ENCODE measurements around the gene RNF213.
"Not testable (repeated sequence)": the region's sequence is repeated elsewhere in the genome, so short reads cannot be mapped to it uniquely, and the experiment has no call there.

The RNF213 gene

GRCh38 chr17:80224683-80225082, 36.0 kb upstream of the RNF213 start:
- no peak for DNase-seq (ENCODE audit: low spot score)

DNA sequence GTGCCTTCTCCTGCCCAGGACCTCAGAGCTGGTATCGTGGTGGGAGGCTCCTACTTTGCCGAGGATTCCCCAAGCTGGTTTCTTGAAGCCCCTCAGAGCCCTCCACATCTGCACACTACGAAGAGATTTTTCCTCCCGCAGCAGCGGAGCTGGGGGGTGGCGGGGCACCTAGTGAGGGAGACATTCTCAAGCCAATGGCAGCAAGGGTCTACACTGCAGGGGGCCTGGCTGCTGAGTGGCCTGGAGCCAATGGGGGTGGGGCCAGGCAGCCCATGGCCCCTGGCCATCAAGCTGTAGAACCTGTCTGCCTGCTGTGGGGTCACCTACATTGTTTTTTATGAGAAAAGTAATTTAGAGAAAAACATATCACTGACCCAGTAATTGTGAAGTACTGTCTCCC, 35.4 kb upstream of the RNF213 start:
- DNase-seq (ENCODE audit: low spot score), result no peak

GRCh38 chr17:80227156-80227555, 33.5 kb upstream of the RNF213 start:
- DNase-seq (ENCODE audit: low spot score), result no peak

DNA sequence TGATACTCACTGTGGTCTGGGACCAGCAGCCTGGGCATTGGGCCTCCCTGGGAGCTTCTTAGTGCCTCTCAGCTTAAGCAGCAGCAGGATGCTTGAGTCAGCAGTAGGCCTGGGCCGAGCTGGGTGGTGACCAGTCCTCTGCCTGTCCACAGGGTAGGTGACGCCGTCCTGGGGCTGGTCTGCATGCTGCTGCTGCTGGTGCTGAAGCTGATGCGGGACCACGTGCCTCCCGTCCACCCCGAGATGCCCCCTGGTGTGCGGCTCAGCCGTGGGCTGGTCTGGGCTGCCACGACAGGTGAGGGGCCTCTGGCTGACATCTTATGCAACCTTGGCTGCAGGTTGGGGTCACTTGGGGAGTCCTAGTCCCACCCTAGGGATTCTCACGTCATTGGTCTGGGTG, 33.0 kb upstream of the RNF213 start:
- DNase-seq (ENCODE audit: low spot score), result no peak

- no peak for DNase-seq (ENCODE audit: low spot score)
Observed at GRCh38 chr17:80228477-80228876, 32.2 kb upstream of the RNF213 start.

GRCh38 chr17:80229011-80229410, 31.6 kb upstream of the RNF213 start:
- DNase-seq (ENCODE audit: low spot score), result no peak

- DNase-seq (ENCODE audit: low spot score), result no peak
Observed at GRCh38 chr17:80232438-80232837, 28.2 kb upstream of the RNF213 start.

- DNase-seq (ENCODE audit: low spot score), result no peak
Observed at GRCh38 chr17:80233202-80233601, 27.4 kb upstream of the RNF213 start.

DNA sequence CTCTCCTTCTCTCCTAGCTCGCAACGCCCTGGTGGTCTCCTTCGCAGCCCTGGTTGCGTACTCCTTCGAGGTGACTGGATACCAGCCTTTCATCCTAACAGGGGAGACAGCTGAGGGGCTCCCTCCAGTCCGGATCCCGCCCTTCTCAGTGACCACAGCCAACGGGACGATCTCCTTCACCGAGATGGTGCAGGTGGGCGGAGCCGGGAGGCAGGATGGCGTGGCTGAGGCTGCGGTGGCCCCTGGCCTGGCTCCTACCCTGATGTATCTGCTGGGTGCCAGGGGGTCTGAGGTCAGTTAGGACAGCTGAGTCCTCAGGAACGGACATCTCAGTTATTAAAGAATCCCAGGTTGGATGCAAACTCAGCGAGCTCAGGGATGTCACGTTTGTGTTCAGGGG, 23.7 kb upstream of the RNF213 start:
- no peak for DNase-seq (ENCODE audit: low spot score)

DNA sequence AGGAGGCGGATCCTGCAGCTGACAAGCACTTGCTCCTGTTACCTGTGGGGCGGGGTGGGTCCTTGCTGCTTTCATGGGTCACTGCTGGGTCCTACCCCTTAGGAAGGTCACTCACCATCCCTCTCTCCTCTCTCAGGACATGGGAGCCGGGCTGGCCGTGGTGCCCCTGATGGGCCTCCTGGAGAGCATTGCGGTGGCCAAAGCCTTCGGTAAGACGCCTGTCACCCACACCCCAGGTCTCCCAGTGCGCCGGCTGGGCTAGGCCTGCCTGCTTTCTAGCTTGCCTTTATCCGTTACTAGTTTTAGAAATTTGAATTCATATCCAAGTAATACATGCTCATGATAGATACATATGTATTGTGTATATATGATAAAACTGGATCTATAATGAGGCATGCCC, 23.3 kb upstream of the RNF213 start:
- no peak for DNase-seq (ENCODE audit: low spot score)

- no peak for DNase-seq (ENCODE audit: low spot score)
Observed at GRCh38 chr17:80242505-80242904, 18.1 kb upstream of the RNF213 start.

DNA sequence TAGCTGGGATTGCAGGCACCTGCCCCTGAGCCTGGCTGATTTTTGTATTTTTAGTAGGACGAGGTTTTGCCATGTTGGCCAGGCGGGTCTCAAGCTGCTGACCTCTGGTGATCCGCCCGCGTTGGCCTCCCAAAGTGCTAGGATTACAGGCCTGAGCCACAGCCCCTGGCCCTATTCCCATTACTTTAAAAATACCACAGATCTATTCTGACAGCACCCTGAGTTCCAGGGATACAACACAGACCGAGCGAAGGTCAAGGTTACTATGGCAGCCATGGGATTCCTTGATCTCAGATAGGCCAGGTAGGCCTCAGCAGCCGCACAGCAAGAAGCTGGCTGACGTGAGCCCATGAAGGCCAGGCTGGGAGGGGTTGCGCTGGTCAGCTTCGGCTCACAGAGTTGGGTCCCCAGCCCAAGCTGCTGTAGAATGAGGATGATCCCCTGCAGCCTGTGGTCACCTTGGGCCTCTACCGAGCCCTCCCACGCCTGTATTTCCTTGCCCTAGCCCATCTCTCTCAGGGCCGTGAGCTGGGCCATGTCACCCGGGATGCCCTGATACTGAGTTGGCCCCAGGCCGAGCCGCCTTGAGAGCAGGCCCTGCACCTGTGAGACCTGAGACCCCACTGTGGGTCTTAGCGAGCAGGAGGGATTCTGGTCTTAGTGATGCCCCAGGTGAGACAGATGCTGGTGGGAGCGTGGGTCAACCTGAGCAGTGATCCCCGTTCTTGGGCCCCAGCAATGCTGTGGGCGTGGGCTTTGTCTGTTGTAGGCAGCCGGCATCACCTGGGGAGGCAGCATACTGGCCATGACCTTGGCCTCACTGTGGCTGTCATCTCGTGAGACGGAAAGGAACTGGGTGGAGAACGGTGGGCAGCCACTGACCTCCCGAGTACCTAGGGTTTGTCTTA, 16.9 kb upstream of the RNF213 start:
- no peak for DNase-seq (ENCODE audit: low spot score)

DNA sequence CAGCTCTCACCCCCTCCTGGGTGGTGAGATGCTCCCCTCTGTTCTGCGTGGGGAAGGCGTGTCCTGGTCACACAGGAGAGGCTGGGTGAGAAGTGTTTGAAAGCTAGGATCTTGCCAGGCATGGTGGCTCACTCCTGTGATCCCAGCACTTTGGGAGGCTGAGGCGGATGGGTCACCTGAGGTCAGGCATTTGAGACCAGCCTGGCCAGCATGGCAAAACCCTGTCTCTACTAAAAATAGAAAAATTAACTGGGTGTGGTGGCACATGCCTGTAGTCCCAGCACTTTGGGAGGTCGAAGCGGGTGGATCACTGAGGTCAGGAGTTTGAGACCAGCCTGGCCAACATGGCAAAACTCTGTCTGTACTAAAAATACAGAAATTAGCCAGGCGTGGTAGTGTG, 16.2 kb upstream of the RNF213 start:
- DNase-seq (ENCODE audit: low spot score), result not testable (repeated sequence)

DNA sequence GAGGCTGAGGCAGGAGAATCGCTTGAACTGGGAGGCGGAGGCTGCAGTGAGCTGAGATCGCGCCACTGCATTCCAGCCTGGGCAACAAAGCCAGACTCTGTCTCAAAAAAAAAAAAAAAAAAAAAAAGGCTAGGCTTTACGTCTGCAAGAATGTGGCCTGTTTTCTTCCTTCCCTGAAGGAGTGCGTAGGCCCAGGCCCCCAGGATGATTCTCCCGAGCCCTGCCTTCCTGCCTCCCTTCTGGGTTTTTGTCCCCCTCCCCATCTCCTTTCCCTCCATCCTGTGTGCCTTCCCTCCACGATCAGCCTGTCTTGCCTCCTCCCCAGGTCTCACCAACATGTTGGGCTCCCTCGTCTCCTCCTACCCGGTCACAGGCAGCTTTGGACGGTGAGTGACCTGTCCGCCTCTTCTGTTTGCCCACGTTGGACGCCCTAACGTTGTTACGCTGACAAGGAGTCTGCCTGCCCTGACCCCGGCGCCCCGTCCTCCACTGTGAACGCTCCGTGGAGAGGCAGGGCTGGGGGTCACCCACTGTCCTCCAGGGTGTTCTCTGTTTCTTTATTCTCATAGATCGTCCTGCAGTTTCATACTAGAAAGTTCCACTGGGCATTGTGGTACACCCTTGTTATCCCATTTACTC, 15.7 kb upstream of the RNF213 start:
- DNase-seq (ENCODE audit: low spot score), result no peak

DNA sequence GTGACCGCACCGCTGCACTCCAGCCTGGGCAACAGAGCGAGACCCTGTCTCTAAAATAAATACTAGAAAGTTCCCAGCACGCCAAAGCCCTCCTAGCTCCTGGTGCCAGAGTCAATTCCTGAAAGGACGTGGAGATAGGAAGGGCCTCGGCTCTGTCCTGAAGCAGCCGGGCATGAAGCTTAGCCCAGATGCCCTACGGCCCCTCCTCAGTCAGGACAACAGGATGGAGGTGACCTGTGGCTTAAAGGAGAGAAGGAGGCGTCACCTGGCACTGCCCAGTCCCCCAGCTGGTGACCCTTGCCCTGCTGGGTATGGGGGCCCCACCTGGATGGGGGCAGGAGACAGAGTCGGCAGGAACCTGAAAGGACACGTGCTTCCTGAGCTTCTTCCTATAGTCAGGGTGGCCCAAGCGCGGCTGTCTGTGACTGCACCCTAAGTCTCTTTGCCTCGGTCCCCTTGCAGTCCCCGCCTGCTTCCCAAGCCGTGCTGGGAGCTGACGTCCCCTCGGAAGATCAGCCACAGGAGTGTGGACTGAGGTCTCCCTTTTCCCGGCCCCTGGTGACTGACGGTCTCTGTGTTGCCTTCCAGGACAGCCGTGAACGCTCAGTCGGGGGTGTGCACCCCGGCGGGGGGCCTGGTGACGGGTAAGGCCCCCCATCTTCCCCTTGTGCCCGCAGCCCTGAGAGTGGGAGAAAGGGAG, 14.9 kb upstream of the RNF213 start:
- no peak for DNase-seq (ENCODE audit: low spot score)

DNA sequence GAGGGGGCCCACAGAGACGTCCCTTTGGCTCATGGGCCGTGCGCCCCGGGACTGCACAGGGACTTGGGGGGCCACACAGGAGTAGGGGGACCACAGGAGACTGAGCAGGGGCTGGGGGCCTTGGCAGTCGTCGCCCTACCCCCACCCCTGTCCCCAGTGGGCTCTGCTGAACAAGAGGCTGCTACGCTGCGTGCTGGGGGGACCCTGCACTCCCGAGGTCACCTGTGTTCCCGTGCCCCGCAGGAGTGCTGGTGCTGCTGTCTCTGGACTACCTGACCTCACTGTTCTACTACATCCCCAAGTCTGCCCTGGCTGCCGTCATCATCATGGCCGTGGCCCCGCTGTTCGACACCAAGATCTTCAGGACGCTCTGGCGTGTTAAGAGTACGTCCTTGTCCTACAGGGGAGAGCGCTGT, 14.4 kb upstream of the RNF213 start:
- no peak for DNase-seq (ENCODE audit: low spot score)

DNA sequence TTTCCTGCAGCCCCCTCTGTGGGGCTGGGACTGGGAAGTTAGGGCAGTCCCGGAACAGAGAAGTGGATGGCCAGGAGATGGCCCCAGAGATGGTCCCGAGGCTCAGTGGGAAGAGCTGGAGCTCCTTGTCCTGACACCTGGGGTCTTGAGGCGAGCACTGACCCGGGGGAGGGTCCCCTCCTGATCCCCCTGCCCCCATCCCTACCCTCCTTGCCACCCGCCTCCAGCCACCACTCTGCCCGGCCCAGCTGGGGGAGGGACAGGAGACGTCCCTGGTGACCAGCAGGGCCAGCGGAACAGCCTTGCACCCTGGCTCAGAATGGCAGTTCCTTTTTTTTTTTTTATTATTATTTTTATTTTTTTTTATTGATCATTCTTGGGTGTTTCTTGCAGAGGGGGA, 13.9 kb upstream of the RNF213 start:
- no peak for DNase-seq (ENCODE audit: low spot score)

DNA sequence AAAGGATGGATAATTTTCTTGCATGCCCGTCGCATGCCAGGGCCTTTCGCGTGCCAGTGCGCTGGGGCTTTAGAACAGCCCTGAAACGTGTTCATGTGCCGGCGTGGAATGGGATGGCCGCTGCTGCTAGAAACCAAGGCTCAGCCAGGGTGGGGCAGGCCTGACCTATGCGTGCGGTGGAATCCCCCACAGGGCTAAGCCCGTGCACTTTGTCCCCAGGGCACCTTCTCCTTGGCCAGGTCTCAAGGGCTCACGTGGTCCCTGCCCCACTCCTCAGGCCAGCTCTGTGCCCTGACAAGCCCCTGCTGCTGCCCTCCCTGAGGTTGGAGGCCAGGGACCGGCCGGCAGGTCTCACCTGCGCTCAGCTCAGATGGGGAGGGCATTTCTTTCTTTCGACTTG, 13.1 kb upstream of the RNF213 start:
- no peak for DNase-seq (ENCODE audit: low spot score)

DNA sequence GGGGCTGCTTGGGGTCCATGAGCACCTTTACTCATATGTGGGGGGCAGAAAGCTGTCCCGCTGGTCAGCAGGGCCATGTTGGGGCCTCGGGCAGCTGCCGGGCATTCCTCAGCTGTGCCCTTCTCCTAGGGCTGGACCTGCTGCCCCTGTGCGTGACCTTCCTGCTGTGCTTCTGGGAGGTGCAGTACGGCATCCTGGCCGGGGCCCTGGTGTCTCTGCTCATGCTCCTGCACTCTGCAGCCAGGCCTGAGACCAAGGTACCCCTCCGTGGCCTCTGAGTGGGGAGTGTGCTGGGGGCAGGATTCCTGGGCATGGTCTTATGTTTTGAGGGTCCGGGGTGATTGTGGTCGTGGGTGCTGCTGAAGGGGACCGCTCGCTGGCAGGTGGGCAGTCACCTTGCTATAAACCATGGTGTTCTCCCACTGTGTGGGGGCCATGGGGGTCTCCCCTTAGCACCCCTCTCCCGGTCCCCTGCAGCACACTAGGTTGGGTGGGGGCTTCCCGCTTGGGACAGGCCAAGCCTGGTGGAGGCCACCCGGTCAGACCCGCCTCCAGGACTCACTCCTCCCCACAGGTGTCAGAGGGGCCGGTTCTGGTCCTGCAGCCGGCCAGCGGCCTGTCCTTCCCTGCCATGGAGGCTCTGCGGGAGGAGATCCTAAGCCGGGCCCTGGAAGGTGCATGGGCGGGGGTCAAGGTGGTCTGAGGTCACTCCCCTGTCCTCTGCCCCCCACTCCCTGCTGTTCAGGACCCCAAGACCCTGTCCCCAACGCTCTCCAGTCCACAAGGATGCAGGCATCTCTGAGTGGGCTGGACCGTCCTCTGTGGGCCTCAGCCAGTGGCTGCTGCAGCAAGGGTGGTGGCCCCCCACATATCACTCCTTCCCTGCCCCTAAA, 12.4 kb upstream of the RNF213 start:
- DNase-seq (ENCODE audit: low spot score), result no peak

DNA sequence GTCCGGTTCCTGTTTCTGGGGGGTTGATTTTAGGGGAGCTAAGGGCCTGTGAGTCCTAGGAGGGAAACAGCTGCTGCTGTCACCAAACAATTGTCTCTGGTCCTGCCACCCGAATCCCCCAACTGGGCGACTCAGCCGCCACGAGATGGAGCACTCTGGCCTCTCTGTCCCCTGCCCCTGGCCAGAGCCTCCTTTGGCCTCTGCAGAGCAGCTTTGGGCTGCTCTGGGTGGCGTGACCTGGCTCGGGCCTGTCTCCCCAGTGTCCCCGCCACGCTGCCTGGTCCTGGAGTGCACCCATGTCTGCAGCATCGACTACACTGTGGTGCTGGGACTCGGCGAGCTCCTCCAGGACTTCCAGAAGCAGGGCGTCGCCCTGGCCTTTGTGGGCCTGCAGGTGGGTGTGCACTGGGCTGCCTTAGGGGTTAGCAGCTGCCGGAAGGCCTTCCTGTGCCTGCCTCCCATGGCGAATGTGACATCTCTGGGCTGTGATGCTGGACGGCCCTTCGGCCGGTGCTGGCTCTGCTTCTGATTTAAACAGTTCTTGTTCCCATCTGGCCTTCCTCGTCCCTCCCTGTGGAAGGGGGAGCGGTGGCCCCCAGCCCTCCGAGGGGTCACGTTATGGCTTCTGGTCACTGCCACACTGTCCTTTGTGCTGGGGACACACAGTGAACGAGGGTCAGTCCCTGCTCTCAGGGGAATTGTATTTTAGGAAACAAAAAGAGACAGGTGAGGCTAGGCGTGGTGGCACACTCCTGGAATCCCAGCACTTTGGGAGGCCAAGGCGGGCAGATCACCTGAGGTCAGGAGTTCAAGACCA, 11.6 kb upstream of the RNF213 start:
- DNase-seq (ENCODE audit: low spot score), result no peak

GRCh38 chr17:80251966-80252365, 8.7 kb upstream of the RNF213 start:
- DNase-seq (ENCODE audit: low spot score), result no peak

Data from AG08396 (cell line).